Neural progenitor cell (in vitro differentiated cells): ENCODE results near the gene EYA3. TPM values are rescaled to one million over a fixed set of nuclear protein-coding genes. Genes with fewer than 3 reads are reported as not detected.

ENCODE experiments used
- DNase-seq: peaks from one replicate; pipeline ENCODE4 v3.0.0-alpha.2; 2016; ENCODE audit warnings: low spot score
- H2AFZ ChIP-seq: fragments of 200-600 bp; sonication (generic); replicated peaks from 2 replicates; pipeline ENCODE4 v1.6.1; 2016; ENCODE audit warnings: antibody characterized with exemption
- H3F3A ChIP-seq: fragments of 200-600 bp; sonication (generic); 2 replicates; pipeline ENCODE4 v1.6.1; 2016; ENCODE audit warnings: antibody characterized with exemption, low read depth
- H3K27ac ChIP-seq: fragments of 200-600 bp; sonication (generic); 2 replicates; pipeline ENCODE4 v1.5.1; 2016; ENCODE audit warnings: mild to moderate bottlenecking
- H3K27me3 ChIP-seq: fragments of 200-600 bp; sonication (generic); 2 replicates; pipeline ENCODE4 v1.6.1; 2016; ENCODE audit warnings: mild to moderate bottlenecking, moderate library complexity
- H3K36me3 ChIP-seq: fragments of 200-600 bp; sonication (generic); 2 replicates; pipeline ENCODE4 v1.5.1; 2016
- H3K4me1 ChIP-seq: fragments of 200-600 bp; sonication (generic); 2 replicates; pipeline ENCODE4 v1.6.1; 2016; ENCODE audit warnings: mixed run types
- H3K4me2 ChIP-seq: fragments of 200-600 bp; sonication (generic); 2 replicates; pipeline ENCODE4 v1.6.1; 2016
- H3K4me3 ChIP-seq: fragments of 200-600 bp; sonication (generic); 2 replicates; pipeline ENCODE4 v1.5.1; 2016
- H3K79me2 ChIP-seq: fragments of 200-600 bp; sonication (generic); 2 replicates; pipeline ENCODE4 v1.6.1; 2016; ENCODE audit warnings: low read depth
- H3K9ac ChIP-seq: fragments of 200-600 bp; sonication (generic); 2 replicates; pipeline ENCODE4 v1.6.1; 2016
- H3K9me3 ChIP-seq: fragments of 200-600 bp; sonication (generic); 2 replicates; pipeline ENCODE4 v1.5.1; 2016; ENCODE audit warnings: low read depth
- H4K20me1 ChIP-seq: fragments of 200-600 bp; sonication (generic); 2 replicates; pipeline ENCODE4 v1.6.1; 2016; ENCODE audit warnings: low read depth
- H3K27ac Mint-ChIP-seq: 3 replicates; pipeline ENCODE4 v1.8.0; 2021; ENCODE audit warnings: mixed read lengths
- H3K27me3 Mint-ChIP-seq: 2 replicates; pipeline ENCODE4 v1.8.0; 2022; ENCODE audit warnings: low read depth, mild to moderate bottlenecking, inconsistent platforms, moderate library complexity, mixed read lengths; ENCODE audit not compliant: insufficient read depth
- H3K36me3 Mint-ChIP-seq: 3 replicates; pipeline ENCODE4 v1.8.0; 2021; ENCODE audit warnings: mixed read lengths
- H3K4me1 Mint-ChIP-seq: 3 replicates; pipeline ENCODE4 v1.8.0; 2021; ENCODE audit warnings: mixed read lengths
- H3K4me3 Mint-ChIP-seq: 3 replicates; pipeline ENCODE4 v1.8.0; 2021; ENCODE audit warnings: mild to moderate bottlenecking, moderate library complexity, mixed read lengths
- H3K9me3 Mint-ChIP-seq: 3 replicates; pipeline ENCODE4 v1.8.0; 2020; ENCODE audit warnings: mixed read lengths
- EZH2 ChIP-seq: fragments of 200-600 bp; sonication (generic); IDR thresholded peaks from 2 replicates; pipeline ENCODE4 v1.6.1; 2017; ENCODE audit warnings: antibody characterized with exemption, mild to moderate bottlenecking, moderate library complexity
- EZH2phosphoT487 ChIP-seq: fragments of 200-600 bp; sonication (generic); IDR thresholded peaks from 2 replicates; pipeline ENCODE4 v1.6.1; 2017; ENCODE audit warnings: antibody characterized with exemption
- total RNA-seq: library from RNA; depleted of rRNA; stranded (reverse); fragments of >200 nt; gene quantifications from 2 replicates; pipeline ENCODE4 v1.2.3, GENCODE V29; 2015; ENCODE audit warnings: low replicate concordance
- TF ChIP-seq, protein P1 (sequence below): fragments of 200-600 bp; sonication (generic); IDR thresholded peaks from 2 replicates; pipeline ENCODE4 v1.5.1; 2017; ENCODE audit warnings: antibody characterized with exemption, mild to moderate bottlenecking

The EYA3 gene
- total RNA-seq, 1 donor from 2014 or later, result 32.9 TPM

DNA sequence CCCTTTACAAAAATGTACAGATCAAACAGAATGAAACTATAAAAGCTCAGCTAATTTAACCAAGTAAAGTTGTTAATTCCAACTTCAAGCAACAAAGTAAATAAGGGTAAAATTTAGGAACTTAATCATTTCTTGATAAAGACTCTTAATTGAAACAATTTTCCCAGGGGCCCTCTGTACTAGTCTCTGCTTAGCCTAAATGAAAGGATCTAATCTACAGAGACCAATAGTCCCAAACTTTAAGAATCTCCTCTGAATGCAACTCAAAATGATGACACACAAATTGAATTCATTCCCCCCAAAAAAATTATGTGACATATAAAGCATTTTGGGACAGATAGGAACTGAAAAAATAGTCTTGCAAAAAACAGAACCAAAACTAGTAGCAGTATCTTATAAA is 16.6 kb downstream of the EYA3 start:
- no peak overlapping the region for H3K4me3 ChIP-seq
- H4K20me1 ChIP-seq, result peaks cover 26% of the 10 kb centered on the region
- H3F3A ChIP-seq, result no peaks in the 10 kb centered on the region
- no peak overlapping the region for H3K27ac ChIP-seq
- no peak for DNase-seq
- no peak overlapping the region for H2AFZ ChIP-seq
- H3K27ac Mint-ChIP-seq, result no peak overlapping the region
- H3K9me3 ChIP-seq, result no peaks in the 10 kb centered on the region
- H3K4me2 ChIP-seq, result no peak overlapping the region
- no peaks in the 10 kb centered on the region for H3K36me3 Mint-ChIP-seq
- TF ChIP-seq, protein P1, sequence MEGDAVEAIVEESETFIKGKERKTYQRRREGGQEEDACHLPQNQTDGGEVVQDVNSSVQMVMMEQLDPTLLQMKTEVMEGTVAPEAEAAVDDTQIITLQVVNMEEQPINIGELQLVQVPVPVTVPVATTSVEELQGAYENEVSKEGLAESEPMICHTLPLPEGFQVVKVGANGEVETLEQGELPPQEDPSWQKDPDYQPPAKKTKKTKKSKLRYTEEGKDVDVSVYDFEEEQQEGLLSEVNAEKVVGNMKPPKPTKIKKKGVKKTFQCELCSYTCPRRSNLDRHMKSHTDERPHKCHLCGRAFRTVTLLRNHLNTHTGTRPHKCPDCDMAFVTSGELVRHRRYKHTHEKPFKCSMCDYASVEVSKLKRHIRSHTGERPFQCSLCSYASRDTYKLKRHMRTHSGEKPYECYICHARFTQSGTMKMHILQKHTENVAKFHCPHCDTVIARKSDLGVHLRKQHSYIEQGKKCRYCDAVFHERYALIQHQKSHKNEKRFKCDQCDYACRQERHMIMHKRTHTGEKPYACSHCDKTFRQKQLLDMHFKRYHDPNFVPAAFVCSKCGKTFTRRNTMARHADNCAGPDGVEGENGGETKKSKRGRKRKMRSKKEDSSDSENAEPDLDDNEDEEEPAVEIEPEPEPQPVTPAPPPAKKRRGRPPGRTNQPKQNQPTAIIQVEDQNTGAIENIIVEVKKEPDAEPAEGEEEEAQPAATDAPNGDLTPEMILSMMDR, result no peak
- TF ChIP-seq EZH2phosphoT487, result no peak
- no peak for TF ChIP-seq EZH2
- no peak overlapping the region for H3K4me3 Mint-ChIP-seq
- no peaks in the 10 kb centered on the region for H3K9me3 Mint-ChIP-seq
- no peak overlapping the region for H3K9ac ChIP-seq
- H3K4me1 Mint-ChIP-seq, result no peaks in the 10 kb centered on the region
- H3K27me3 Mint-ChIP-seq, result no peaks in the 10 kb centered on the region
- peaks cover 88% of the 10 kb centered on the region for H3K79me2 ChIP-seq
- H3K27me3 ChIP-seq, result no peaks in the 10 kb centered on the region
- no peaks in the 10 kb centered on the region for H3K4me1 ChIP-seq
- no peaks in the 10 kb centered on the region for H3K36me3 ChIP-seq

GRCh38 chr1:28070725-28071593 is 17.5 kb downstream of the EYA3 start:
- Mint-ChIP-seq H3K4me1 (no peaks in the 10 kb centered on the region), H3K9me3 (no peaks in the 10 kb centered on the region), H3K27me3 (no peaks in the 10 kb centered on the region), H3K27ac (no peak overlapping the region), H3K36me3 (peaks cover under 1% of the 10 kb centered on the region), H3K4me3 (no peak overlapping the region)
- no peaks in the 10 kb centered on the region for H3K9me3 ChIP-seq
- no peaks in the 10 kb centered on the region for H3F3A ChIP-seq
- no peak overlapping the region for H3K9ac ChIP-seq
- DNase-seq, result no peak
- TF ChIP-seq, protein P1, result no peak
- TF ChIP-seq EZH2phosphoT487 (no peak), EZH2 (no peak)
- no peak overlapping the region for H3K27ac ChIP-seq
- no peak overlapping the region for H3K4me2 ChIP-seq
- H4K20me1 ChIP-seq, result peaks cover 26% of the 10 kb centered on the region
- H2AFZ ChIP-seq, result no peak overlapping the region
- H3K79me2 ChIP-seq, result peaks cover 88% of the 10 kb centered on the region
- no peaks in the 10 kb centered on the region for H3K4me1 ChIP-seq
- no peak overlapping the region for H3K4me3 ChIP-seq
- no peaks in the 10 kb centered on the region for H3K36me3 ChIP-seq
- no peaks in the 10 kb centered on the region for H3K27me3 ChIP-seq

GRCh38 chr1:28067523-28068090 is 20.8 kb downstream of the EYA3 start:
- H3K27me3 Mint-ChIP-seq, result no peaks in the 10 kb centered on the region
- no peak for DNase-seq
- Histone ChIP-seq H3K79me2 (peaks cover 87% of the 10 kb centered on the region), H3K27ac (no peak overlapping the region), H3K27me3 (no peaks in the 10 kb centered on the region), H3F3A (no peaks in the 10 kb centered on the region), H3K4me1 (no peaks in the 10 kb centered on the region), H3K36me3 (no peaks in the 10 kb centered on the region), H3K4me2 (no peak overlapping the region), H3K9me3 (no peaks in the 10 kb centered on the region), H4K20me1 (peaks cover 8% of the 10 kb centered on the region), H3K4me3 (no peak overlapping the region), H3K9ac (no peak overlapping the region), H2AFZ (no peak overlapping the region)
- peaks cover 6% of the 10 kb centered on the region for H3K36me3 Mint-ChIP-seq
- H3K4me3 Mint-ChIP-seq, result no peak overlapping the region
- H3K4me1 Mint-ChIP-seq, result no peaks in the 10 kb centered on the region
- H3K27ac Mint-ChIP-seq, result no peak overlapping the region
- TF ChIP-seq EZH2phosphoT487 (no peak), EZH2 (no peak)
- TF ChIP-seq, protein P1, result no peak
- H3K9me3 Mint-ChIP-seq, result no peaks in the 10 kb centered on the region
